Neuronal stem cell (in vitro differentiated cells): ENCODE results near the gene TXNDC8. TPM values are rescaled to one million over a fixed set of nuclear protein-coding genes. Genes with fewer than 3 reads are reported as not detected.

ENCODE experiments used
- DNase-seq: peaks from one replicate; pipeline ENCODE4 v3.0.0-alpha.2; 2013; ENCODE audit warnings: low spot score
- H2AFZ ChIP-seq: one replicate; pipeline ENCODE4 v1.6.1; 2013; ENCODE audit warnings: mild to moderate bottlenecking, low read length, inconsistent platforms
- H2AK5ac ChIP-seq: 2 replicates; pipeline ENCODE4 v1.6.1; 2013; ENCODE audit warnings: low read depth, mild to moderate bottlenecking, inconsistent platforms, low read length, moderate library complexity, mixed read lengths
- H2BK120ac ChIP-seq: 2 replicates; pipeline ENCODE4 v1.6.1; 2013; ENCODE audit warnings: low read depth, mild to moderate bottlenecking, inconsistent platforms, low read length, moderate library complexity, mixed read lengths
- H2BK12ac ChIP-seq: one replicate; pipeline ENCODE4 v1.6.1; 2013; ENCODE audit warnings: low read length, inconsistent platforms
- H2BK15ac ChIP-seq: 2 replicates; pipeline ENCODE4 v1.6.1; 2013; ENCODE audit warnings: mild to moderate bottlenecking, low read length, inconsistent platforms, mixed read lengths
- H2BK5ac ChIP-seq: one replicate; pipeline ENCODE4 v1.6.1; 2013; ENCODE audit warnings: inconsistent platforms, mild to moderate bottlenecking, low read length, moderate library complexity
- H3K14ac ChIP-seq: one replicate; pipeline ENCODE4 v1.6.1; 2013; ENCODE audit warnings: low read length, inconsistent platforms
- H3K18ac ChIP-seq: 2 replicates; pipeline ENCODE4 v1.6.1; 2013; ENCODE audit warnings: low read length, inconsistent platforms
- H3K23ac ChIP-seq: 2 replicates; pipeline ENCODE4 v1.6.1; 2013; ENCODE audit warnings: low read depth, mild to moderate bottlenecking, mixed read lengths, low read length, inconsistent platforms; ENCODE audit not compliant: poor library complexity
- H3K27ac ChIP-seq: replicated peaks from 3 replicates; pipeline ENCODE4 v1.5.1; 2013; ENCODE audit warnings: low read length, inconsistent platforms
- H3K27me3 ChIP-seq, 3 experiments: 2 replicates each; pipeline ENCODE4 v1.6.1; 2013; ENCODE audit warnings: low read length in 3 of 3, mild to moderate bottlenecking in 2 of 3, inconsistent platforms in 1 of 3, low read depth in 1 of 3, mixed read lengths in 1 of 3, moderate library complexity in 1 of 3; ENCODE audit not compliant: control insufficient read depth in 3 of 3, insufficient read depth in 3 of 3
- H3K36me3 ChIP-seq, 2 donors: replicated peaks in 1 of 2; 2 replicates each; pipeline ENCODE4 v1.6.1; 2013; ENCODE audit warnings: low read length in 2 of 2; ENCODE audit not compliant: control insufficient read depth in 2 of 2, insufficient read depth in 2 of 2
- H3K4ac ChIP-seq: 2 replicates; pipeline ENCODE4 v1.6.1; 2013; ENCODE audit warnings: inconsistent platforms, mild to moderate bottlenecking, low read length, moderate library complexity
- H3K4me1 ChIP-seq, 2 donors: 1 replicate in 1 of 2; 2 replicates in 1 of 2; pipeline ENCODE4 v1.6.1; 2013; ENCODE audit warnings: low read length in 2 of 2, low read depth in 1 of 2; ENCODE audit not compliant: control insufficient read depth in 2 of 2, insufficient read depth in 1 of 2
- H3K4me2 ChIP-seq: one replicate; pipeline ENCODE4 v1.6.1; 2013; ENCODE audit warnings: mild to moderate bottlenecking, low read length, inconsistent platforms; ENCODE audit not compliant: insufficient read depth, poor library complexity, severe bottlenecking
- H3K4me3 ChIP-seq, 2 donors: 2 replicates each; pipeline ENCODE4 v1.5.1; 2013; ENCODE audit warnings: low read length in 2 of 2, mild to moderate bottlenecking in 2 of 2, inconsistent platforms in 1 of 2, moderate library complexity in 1 of 2
- H3K79me1 ChIP-seq: one replicate; pipeline ENCODE4 v1.6.1; 2013; ENCODE audit warnings: low read depth, mild to moderate bottlenecking, inconsistent platforms, low read length, moderate library complexity
- H3K9ac ChIP-seq: one replicate; pipeline ENCODE4 v1.6.1; 2013; ENCODE audit warnings: mild to moderate bottlenecking, low read depth, low read length, inconsistent platforms; ENCODE audit not compliant: poor library complexity
- H3K9me3 ChIP-seq, 2 donors: replicated peaks in 1 of 2; 2 replicates each; pipeline versions ENCODE3 to v1.6.1; 2013; ENCODE audit warnings: low read length in 2 of 2, mild to moderate bottlenecking in 2 of 2, inconsistent platforms in 1 of 2, low read depth in 1 of 2, mixed read lengths in 1 of 2, moderate library complexity in 1 of 2; ENCODE audit not compliant: control insufficient read depth in 2 of 2, insufficient read depth in 1 of 2
- H4K8ac ChIP-seq: one replicate; pipeline ENCODE4 v1.6.1; 2013; ENCODE audit warnings: low read depth, mild to moderate bottlenecking, inconsistent platforms, low read length, moderate library complexity
- H4K91ac ChIP-seq: one replicate; pipeline ENCODE4 v1.6.1; 2013; ENCODE audit warnings: low read length, low read depth, mild to moderate bottlenecking, inconsistent platforms; ENCODE audit not compliant: poor library complexity
- WGBS, 2 donors: extraction: QIAGEN DNeasy Blood & Tissue Kit; methylation state at CpG; one replicate each; pipeline ENCODE4 v1.1.7; 2013; ENCODE audit warnings: missing lambda C conversion rate in 2 of 2, mixed read lengths in 1 of 2; ENCODE audit not compliant: insufficient read length in 2 of 2, insufficient replicate concordance in 1 of 2; ENCODE audit errors: extremely low coverage in 2 of 2; 5-methylcytosine and 5-hydroxymethylcytosine counted together
- polyA plus RNA-seq, 2 experiments: library from polyadenylated mRNA; stranded (reverse); fragments of 200-250 nt; gene quantifications; one replicate each; pipeline ENCODE4 v1.2.3, GENCODE V29; 2013

TXNDC8 gene
- not detected for polyA plus RNA-seq (2013, experiment 1 of 2)
- polyA plus RNA-seq (2013, experiment 2 of 2), result not detected

- Histone ChIP-seq H3K4me3 (no peak within 1 kb of the TSS), H2BK12ac (no peak within 1 kb of the TSS), H3K4me1 (no peaks in the 10 kb centered on the region), H3K79me1 (no peaks in the 10 kb centered on the region), H2AK5ac (no peak within 1 kb of the TSS), H3K14ac (no peak within 1 kb of the TSS), H2BK5ac (no peak within 1 kb of the TSS), H3K4ac (no peak within 1 kb of the TSS), H3K36me3 (no peaks in the 10 kb centered on the region), H3K18ac (no peak within 1 kb of the TSS), H3K23ac (no peak within 1 kb of the TSS), H2AFZ (no peak within 1 kb of the TSS), H4K91ac (no peak within 1 kb of the TSS), H3K9me3 (no peaks in the 10 kb centered on the region), H2BK15ac (no peak within 1 kb of the TSS), H3K4me2 (no peak within 1 kb of the TSS), H2BK120ac (no peak within 1 kb of the TSS), H3K27ac (no peak within 1 kb of the TSS), H4K8ac (no peak within 1 kb of the TSS), H3K27me3 (no peaks in the 10 kb centered on the region), H3K9ac (no peak within 1 kb of the TSS)
- WGBS, 2 donors, result no CpG with 5 or more reads among the region's 1 CpG
- DNase-seq, result no peak
Measured at GRCh38 chr9:110337727-110338126, at the start of gene TXNDC8. TXNDC8 (minus strand) TSS chr9:110337863.

- Histone ChIP-seq H2AK5ac (no peak overlapping the region), H3K18ac (no peak overlapping the region), H3K4ac (no peak overlapping the region), H4K8ac (no peak overlapping the region), H2BK120ac (no peak overlapping the region), H2BK5ac (no peak overlapping the region), H3K4me1 (no peaks in the 10 kb centered on the region), H3K27ac (no peak overlapping the region), H2BK12ac (no peak overlapping the region), H3K27me3 (no peaks in the 10 kb centered on the region), H3K4me3 (no peak overlapping the region), H3K4me2 (no peak overlapping the region), H2BK15ac (no peak overlapping the region), H3K36me3 (no peaks in the 10 kb centered on the region), H3K14ac (no peak overlapping the region), H3K9ac (no peak overlapping the region), H4K91ac (no peak overlapping the region), H2AFZ (no peak overlapping the region), H3K79me1 (no peaks in the 10 kb centered on the region), H3K23ac (no peak overlapping the region), H3K9me3 (peaks cover 0 to 2% of the 10 kb centered on the region in 2 donors)
- DNase-seq, result no peak
- WGBS, 2 donors, result no CpG with 5 or more reads among the region's 6 CpGs
Measured at GRCh38 chr9:110383491-110383890, 45.8 kb upstream of the TXNDC8 start.

GRCh38 chr9:110382731-110383130, 45.1 kb upstream of the TXNDC8 start:
- Histone ChIP-seq H2BK120ac (no peak overlapping the region), H3K14ac (no peak overlapping the region), H3K4me3 (no peak overlapping the region), H2AK5ac (no peak overlapping the region), H2BK5ac (no peak overlapping the region), H3K36me3 (no peaks in the 10 kb centered on the region), H3K9me3 (peaks cover 0 to 2% of the 10 kb centered on the region in 2 donors), H4K91ac (no peak overlapping the region), H3K4me2 (no peak overlapping the region), H2BK12ac (no peak overlapping the region), H4K8ac (no peak overlapping the region), H3K4ac (no peak overlapping the region), H3K27me3 (no peaks in the 10 kb centered on the region), H3K18ac (no peak overlapping the region), H3K4me1 (no peaks in the 10 kb centered on the region), H3K23ac (no peak overlapping the region), H2AFZ (no peak overlapping the region), H3K79me1 (no peaks in the 10 kb centered on the region), H2BK15ac (no peak overlapping the region), H3K27ac (no peak overlapping the region), H3K9ac (no peak overlapping the region)
- WGBS, 2 donors, result no CpG with 5 or more reads among the region's 4 CpGs
- no peak for DNase-seq

GRCh38 chr9:110371411-110372007, 33.8 kb upstream of the TXNDC8 start:
- H3K4me1 ChIP-seq, result no peaks in the 10 kb centered on the region
- H3K79me1 ChIP-seq, result no peaks in the 10 kb centered on the region
- H3K4me2 ChIP-seq, result no peak overlapping the region
- H2AK5ac ChIP-seq, result no peak overlapping the region
- no peak for DNase-seq
- no peak overlapping the region for H3K14ac ChIP-seq
- H3K36me3 ChIP-seq, result no peaks in the 10 kb centered on the region
- no peak overlapping the region for H4K91ac ChIP-seq
- no peak overlapping the region for H4K8ac ChIP-seq
- H2AFZ ChIP-seq, result no peak overlapping the region
- no peak overlapping the region for H3K18ac ChIP-seq
- H3K4ac ChIP-seq, result no peak overlapping the region
- H3K27me3 ChIP-seq, result no peaks in the 10 kb centered on the region
- H3K9ac ChIP-seq, result no peak overlapping the region
- no peak overlapping the region for H2BK5ac ChIP-seq
- no peak overlapping the region for H3K27ac ChIP-seq
- no peak overlapping the region for H2BK15ac ChIP-seq
- H3K4me3 ChIP-seq, result no peak overlapping the region
- H3K23ac ChIP-seq, result no peak overlapping the region
- no peaks in the 10 kb centered on the region for H3K9me3 ChIP-seq
- no CpG with 5 or more reads among the region's 6 CpGs for WGBS, 2 donors
- no peak overlapping the region for H2BK12ac ChIP-seq
- H2BK120ac ChIP-seq, result no peak overlapping the region
